A549 treated with dexamethasone at 1 μM for 4 hours (cell line): ENCODE measurements around the gene SLC17A7. TPM values are rescaled to one million over a fixed set of nuclear protein-coding genes. Genes with fewer than 3 reads are reported as not detected.

Experiments
- total RNA-seq: library from RNA; stranded (reverse); fragments of 200-300 nt; extraction: Qiagen RNA extraction; gene quantifications from 5 replicates; pipeline ENCODE4 v1.2.3, GENCODE V29; 2022

Gene SLC17A7
- total RNA-seq, result 0.23 to 0.76 TPM (median 0.57 TPM) in 5 replicates

DNA sequence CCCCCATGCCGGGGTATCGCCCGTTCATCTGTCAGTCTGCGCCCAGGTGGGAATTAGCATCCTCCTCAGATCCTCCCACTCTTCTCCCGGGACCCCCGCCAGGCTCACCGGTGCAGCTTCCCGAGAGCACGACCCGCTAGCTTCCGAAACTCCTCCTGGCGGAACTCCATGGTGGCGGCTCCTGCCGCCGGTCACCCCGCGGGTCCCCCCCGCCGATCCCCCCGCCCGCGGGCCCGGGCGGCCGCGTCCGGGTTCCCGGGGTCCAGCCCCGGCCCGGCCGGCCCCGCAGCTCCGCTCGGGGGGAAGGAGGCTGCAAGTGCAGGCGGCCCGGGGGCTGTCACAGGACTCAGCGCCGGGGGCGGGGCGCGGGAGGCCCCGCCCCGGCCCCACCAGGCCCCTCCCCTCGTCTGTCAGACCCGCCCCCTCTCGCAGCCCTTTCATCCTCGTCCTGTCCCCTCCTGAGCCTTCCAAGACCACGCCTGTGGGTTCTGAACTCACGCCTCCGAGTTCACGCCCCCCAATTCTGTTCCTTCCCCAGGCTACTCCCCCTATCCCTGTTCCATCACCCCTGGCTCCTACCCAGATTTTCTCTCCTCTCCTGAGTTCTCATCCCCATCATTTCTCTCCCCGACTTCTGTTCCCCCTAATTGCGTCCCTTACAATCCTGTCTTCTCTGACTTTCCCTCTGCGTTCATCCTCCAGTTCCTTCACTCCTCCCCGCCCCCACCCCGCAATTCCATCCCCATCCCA lies at the start of gene SLC17A7:
SLC17A7 (minus strand) TSS at position 318 of the 750 bp plus-strand sequence; CDS start at position 170, 148 bp downstream.

DNA sequence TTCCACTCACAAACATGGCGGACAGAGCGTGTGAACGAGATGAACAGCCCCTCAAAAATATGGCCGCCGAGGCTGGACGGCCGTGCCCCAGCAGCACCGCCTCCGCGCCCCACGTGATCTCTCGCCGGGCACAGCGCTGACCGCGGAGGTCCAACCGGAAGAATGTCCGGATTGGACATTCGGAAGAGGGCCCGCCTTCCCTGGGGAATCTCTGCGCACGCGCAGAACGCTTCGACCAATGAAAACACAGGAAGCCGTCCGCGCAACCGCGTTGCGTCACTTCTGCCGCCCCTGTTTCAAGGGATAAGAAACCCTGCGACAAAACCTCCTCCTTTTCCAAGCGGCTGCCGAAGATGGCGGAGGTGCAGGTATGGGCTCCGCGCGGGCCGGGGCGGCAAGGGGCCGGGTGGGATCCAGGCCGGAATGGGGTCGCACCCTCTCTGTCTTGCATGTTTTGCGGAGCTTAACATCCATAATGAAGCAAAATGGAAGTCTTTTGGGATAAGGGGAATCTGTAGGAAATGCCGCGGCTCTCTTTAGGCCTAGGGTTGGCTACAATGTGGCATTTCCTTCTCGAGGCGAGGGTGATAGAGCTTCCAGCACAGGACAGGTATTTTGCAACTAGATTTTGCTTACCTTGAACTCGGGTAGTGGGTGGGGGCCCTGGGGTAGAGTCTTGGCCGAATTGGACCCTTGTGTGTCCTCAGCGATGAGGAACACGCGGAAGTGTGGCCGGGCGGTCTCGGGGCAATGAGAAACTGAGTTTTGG lies 46.1 kb upstream of the SLC17A7 start, which contains the start of gene RPL13A:
RPL13A (plus strand) TSS at position 332 of the 769 bp plus-strand sequence; CDS start at position 354, 22 bp downstream.

DNA sequence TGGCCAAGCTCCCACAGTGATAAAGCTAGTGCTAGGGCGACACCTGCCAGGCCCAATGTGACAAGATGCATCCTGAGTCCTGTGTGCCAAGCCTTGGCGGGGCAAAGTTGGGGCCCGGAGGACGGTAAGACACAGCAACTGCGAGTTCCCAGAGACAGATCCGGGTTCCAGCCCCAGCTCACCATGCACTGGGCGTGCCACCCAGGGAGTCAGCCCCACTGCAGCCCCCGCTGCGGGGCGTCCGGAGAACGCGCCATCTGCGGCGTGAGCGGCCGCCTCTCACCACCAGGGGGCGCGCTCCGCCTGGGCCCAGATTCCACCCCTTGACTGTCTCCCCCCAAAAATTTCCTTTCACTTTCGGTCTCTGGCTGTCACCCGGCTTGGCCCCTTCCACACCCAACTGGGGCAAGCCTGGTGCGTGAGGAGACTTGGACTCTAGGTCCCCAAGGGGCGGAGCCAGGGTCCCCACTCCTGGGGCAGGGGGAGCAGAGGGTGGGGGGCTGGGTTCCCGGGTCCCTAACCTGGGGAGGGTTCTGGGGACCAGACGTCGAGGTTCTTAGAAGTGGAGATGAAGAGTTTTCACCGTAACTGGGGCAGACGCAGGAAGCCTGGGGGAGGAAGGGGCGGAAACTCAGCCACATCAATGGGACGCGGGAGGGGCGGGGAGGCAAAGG lies 32.7 kb upstream of the SLC17A7 start, which contains the start of gene FLT3LG:
FLT3LG (plus strand) TSS at position 348 of the 674 bp plus-strand sequence. CDS start 425 bp downstream, outside the sequence.

DNA sequence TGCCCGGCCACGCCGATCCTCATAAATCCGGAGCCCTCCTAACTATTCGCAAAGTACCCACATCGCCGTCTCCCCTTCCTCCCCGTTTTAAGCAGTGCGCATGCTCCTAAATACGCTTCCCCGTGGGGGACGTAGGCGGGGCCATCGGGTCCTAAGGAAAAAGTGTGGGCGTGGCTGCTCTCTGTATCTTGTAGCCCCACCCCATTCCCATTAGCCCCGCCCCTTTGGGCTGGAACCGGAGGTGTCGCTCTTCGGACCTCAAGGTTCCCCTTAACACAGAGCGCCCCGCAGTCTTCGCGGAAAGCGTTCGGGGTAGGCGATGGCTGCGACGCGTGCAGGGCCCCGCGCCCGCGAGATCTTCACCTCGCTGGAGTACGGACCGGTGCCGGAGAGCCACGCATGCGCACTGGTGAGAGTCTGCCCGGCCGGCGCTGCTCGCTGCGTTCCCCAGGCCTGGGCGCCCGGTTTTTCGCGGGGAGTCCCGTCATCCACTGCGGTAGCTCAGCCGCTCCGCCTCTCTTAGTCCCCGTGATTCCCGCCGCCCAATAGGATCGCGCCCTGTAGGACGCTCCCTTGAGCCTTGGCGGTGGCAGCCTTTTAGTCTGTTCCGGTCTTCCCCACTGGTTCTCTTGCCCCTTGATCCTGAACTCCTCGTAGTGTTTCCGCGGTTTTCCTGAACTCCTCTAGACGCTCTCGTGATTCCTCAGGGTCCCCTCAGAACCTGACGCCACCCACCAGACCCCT lies 11.9 kb upstream of the SLC17A7 start, which contains the start of gene ALDH16A1:
ALDH16A1 (plus strand) TSS at position 213 of the 744 bp plus-strand sequence; CDS start at position 320, 107 bp downstream.

DNA sequence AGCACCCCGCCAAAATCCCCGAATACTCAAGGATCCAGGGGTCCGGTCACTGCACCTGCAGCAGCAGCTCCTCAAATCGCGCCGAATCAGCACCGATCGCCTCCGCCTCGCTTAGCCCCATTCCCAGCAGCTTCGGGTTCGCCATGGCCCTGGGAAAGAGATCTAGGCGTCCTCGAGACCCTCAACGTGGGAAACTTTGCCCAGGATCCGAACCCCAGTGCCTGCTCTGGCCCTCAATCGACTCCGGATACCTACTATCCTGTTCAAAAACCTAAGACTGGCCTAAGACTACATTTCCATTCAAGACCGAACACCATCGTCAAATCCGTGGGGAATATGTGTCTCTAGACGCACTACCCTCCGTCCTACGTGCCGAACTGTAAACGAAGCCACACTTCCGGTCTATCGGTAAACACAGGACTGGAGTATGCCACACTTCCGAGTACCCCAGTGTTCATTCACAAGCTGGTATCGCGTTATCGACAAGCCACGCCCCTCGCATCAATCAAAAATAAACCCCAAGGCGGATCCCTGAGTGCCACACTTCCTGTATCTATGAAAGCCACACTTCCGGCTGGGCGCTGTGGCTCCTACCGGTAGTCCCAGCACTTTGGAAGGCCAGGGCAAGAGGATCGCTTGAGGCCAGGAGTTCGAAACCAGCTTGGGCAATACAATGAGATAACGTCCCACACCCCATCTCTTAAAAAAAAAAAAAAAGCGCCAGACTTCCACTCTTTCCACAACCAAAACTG lies 10.3 kb upstream of the SLC17A7 start, which contains the start of gene PIH1D1:
PIH1D1 (minus strand) TSS at position 385 of the 752 bp plus-strand sequence; CDS start at position 145, 240 bp downstream.

DNA sequence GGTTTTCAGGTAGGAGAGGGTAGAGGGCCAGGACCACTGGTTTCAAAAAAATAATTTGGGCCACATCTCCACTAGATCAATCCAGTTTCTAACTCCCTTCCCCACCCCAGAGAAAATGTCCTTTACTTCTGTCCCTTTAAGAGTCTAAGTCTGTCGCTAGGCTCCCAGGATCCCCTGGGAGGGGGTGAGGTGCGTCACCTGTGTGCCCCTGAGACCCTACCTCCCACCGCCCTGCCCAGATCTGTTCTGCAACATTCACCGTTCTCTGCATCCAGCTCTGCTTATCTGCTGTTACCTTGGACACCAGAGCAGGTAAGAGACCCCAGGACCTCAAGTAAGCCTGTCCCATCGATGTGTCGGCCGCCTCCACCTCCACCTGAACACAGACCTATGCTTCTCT lies 16.1 kb downstream of the SLC17A7 start, which contains the start of gene GFY:
GFY (plus strand) TSS at position 211 of the 400 bp plus-strand sequence. CDS start 1,043 bp downstream, outside the sequence.

DNA sequence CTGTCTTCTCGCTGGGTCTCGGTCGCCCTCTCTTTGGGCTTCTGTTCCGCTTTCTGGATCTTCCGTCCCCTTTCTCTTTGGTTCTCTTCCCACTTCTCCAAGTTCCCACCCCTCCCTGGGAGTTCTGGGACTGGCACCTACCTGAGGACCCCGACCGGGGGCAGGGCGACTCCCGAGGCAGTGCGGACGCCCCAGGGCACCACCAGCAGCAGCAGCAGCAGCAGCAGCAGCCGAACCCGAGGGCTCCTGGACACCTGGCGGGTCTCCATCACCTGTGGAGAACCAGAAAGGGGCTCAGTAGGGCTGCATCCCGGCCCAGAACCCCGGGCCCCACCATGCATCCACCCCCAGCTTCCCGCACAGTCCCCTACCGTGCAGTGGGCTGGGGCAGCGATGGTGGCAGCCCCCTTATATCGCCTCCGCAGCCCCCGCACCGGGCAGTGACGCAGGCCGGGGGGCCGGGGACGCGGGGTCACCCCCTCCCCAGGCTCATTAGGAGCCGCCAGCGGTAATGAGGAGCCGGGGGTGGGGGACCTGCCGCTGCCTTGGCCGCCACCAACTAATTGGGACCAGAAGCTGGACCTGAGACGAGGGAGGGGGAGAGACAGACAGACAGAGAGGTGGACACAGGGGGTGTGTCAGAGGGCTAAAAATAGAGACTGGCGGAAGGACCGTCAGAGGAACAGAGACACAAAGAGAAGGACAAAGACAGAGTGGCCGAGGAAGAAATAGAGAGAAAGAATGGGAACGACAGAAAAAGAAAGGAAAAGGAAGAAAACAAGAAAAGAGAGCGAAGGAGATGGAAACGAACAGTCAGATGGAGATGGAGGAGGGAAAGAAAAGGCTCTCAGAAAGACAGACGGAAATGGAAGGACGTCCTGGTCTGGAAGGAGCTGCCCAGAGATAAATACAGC lies 18.0 kb downstream of the SLC17A7 start, which contains the start of gene PTH2:
PTH2 (minus strand) TSS at position 371 of the 914 bp plus-strand sequence; CDS start at position 269, 102 bp downstream.

DNA sequence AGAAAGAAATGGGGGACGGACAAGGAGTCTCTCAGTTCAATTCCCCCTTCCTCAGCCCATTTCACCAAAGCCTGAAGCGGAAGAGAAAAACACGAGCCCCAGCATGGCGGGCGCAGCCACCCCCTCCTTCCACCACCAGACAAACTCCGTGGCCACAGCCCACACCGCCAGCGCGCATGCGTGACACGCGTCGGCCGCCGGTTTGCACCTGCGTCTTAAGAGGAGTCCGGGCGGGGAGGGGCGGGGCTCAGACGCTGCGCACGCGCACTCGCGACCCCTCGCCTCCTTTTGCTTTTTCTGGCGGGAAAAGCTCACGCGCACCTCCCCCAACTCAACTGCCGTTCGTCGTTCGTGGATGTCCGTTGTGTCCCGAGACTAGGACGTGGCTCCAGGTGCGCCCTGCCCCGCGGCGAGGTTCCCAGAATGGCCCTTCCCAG lies 53.4 kb downstream of the SLC17A7 start, which contains the start of gene KASH5:
KASH5 (plus strand) TSS at position 314 of the 437 bp plus-strand sequence. CDS start 2,635 bp downstream, outside the sequence.

Other genes starting within 250 kb of the SLC17A7 start
- 0.67 to 1.4 TPM (median 0.89 TPM) in 5 replicates for gene SLC6A16, start 116.3 kb downstream of the SLC17A7 start, total RNA-seq
- not detected in 5 replicates for gene CD37, start 106.1 kb downstream of the SLC17A7 start, total RNA-seq
- 14.1 to 19.5 TPM (median 17.1 TPM) in 5 replicates for gene TEAD2, start 79.1 kb downstream of the SLC17A7 start, total RNA-seq
- gene DKKL1, start 77.7 kb downstream of the SLC17A7 start, total RNA-seq, result 0.30 to 0.76 TPM (median 0.55 TPM) in 5 replicates
- not detected in 5 replicates for gene KASH5, start 53.3 kb downstream of the SLC17A7 start, total RNA-seq
- gene PTH2, start 18.1 kb downstream of the SLC17A7 start, total RNA-seq, result not detected in 5 replicates
- 0.17 to 0.40 TPM (median 0.23 TPM) in 5 replicates for gene GFY, start 16.1 kb downstream of the SLC17A7 start, total RNA-seq
- gene PIH1D1, start 10.3 kb upstream of the SLC17A7 start, total RNA-seq, result 81.5 to 86.8 TPM (median 85.6 TPM) in 5 replicates
- gene ALDH16A1, start 11.7 kb upstream of the SLC17A7 start, total RNA-seq, result 13.0 to 27.7 TPM (median 23.9 TPM) in 5 replicates
- gene FLT3LG, start 32.7 kb upstream of the SLC17A7 start, total RNA-seq, result 0.94 to 1.6 TPM (median 1.2 TPM) in 5 replicates
- gene RPL13A, start 46.1 kb upstream of the SLC17A7 start, total RNA-seq, result 3,612 to 4,177 TPM (median 3,742 TPM) in 5 replicates
- gene RPS11, start 54.9 kb upstream of the SLC17A7 start, total RNA-seq, result 3,652 to 4,941 TPM (median 3,741 TPM) in 5 replicates
- gene FCGRT, start 71.1 kb upstream of the SLC17A7 start, total RNA-seq, result 25.0 to 32.5 TPM (median 28.0 TPM) in 5 replicates
- gene RCN3, start 86.5 kb upstream of the SLC17A7 start, total RNA-seq, result 1.5 to 3.5 TPM (median 2.6 TPM) in 5 replicates
- 90.9 to 110 TPM (median 106 TPM) in 5 replicates for gene NOSIP, start 139.0 kb upstream of the SLC17A7 start, total RNA-seq
- 0.62 to 0.97 TPM (median 0.64 TPM) in 5 replicates for gene PRRG2, start 139.8 kb upstream of the SLC17A7 start, total RNA-seq
- 25.0 to 45.9 TPM (median 44.1 TPM) in 5 replicates for gene PRR12, start 149.7 kb upstream of the SLC17A7 start, total RNA-seq
- gene RRAS, start 198.6 kb upstream of the SLC17A7 start, total RNA-seq, result 105 to 170 TPM (median 157 TPM) in 5 replicates
- 39.2 to 76.5 TPM (median 69.9 TPM) in 5 replicates for gene SCAF1, start 200.7 kb upstream of the SLC17A7 start, total RNA-seq
- 67.8 to 112 TPM (median 100 TPM) in 5 replicates for gene IRF3, start 224.3 kb upstream of the SLC17A7 start, total RNA-seq
- gene BCL2L12, start 224.4 kb upstream of the SLC17A7 start, total RNA-seq, result 56.1 to 64.2 TPM (median 59.7 TPM) in 5 replicates
- gene PRMT1, start 235.7 kb upstream of the SLC17A7 start, total RNA-seq, result 394 to 431 TPM (median 409 TPM) in 5 replicates
- 3.0 to 5.7 TPM (median 5.0 TPM) in 5 replicates for gene ADM5, start 248.1 kb upstream of the SLC17A7 start, total RNA-seq
- 11.3 to 13.2 TPM (median 12.1 TPM) in 5 replicates for gene CPT1C, start 249.6 kb upstream of the SLC17A7 start, total RNA-seq